ENCODE measurements around the gene CYP4A22. TPM values are rescaled to one million over a fixed set of nuclear protein-coding genes. Genes with fewer than 3 reads are reported as not detected.
"Not testable (repeated sequence)": the region's sequence is repeated elsewhere in the genome, so short reads cannot be mapped to it uniquely, and the experiment has no call there.

CYP4A22 gene
- polyA plus RNA-seq, 3 donors: not detected

DNA sequence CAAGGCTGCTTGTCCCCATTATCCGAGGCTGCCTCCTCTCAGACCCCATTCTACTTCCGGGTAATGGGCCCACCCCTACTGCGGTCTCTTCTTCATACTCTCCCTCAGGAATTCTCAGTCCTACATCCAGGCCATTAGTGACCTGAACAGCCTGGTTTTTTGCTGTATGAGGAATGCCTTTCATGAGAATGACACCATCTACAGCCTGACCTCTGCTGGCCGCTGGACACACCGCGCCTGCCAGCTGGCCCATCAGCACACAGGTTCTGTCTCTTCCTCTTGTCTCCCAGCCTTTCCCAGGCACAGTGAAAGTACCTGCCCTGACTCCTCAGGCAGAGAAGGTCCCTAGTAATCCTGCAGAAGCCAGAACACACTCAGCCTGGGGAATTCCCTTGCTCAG lies 6.4 kb downstream of the CYP4A22 start:
- H3K36me3 Mint-ChIP-seq; H3K4me3 ChIP-seq (replicated peaks in 1 of 3; ENCODE audit: low read depth in 2 of 3, low read length in 3 of 3); H3K27me3 Mint-ChIP-seq (ENCODE audit: low read depth in 3 of 3); H3K79me2 ChIP-seq (ENCODE audit: insufficient read depth, low read length); H3K4me1 ChIP-seq (ENCODE audit: control insufficient read depth in 1 of 2, insufficient read depth in 2 of 2, low read length in 2 of 2); H3K27ac Mint-ChIP-seq; H3K27me3 ChIP-seq (ENCODE audit: control insufficient read depth in 2 of 2, insufficient read depth in 2 of 2, low read length in 2 of 2); H2AFZ ChIP-seq (ENCODE audit: insufficient read depth, low read depth, low read length, poor library complexity, severe bottlenecking); intact Hi-C loops (cut with micrococcal nuclease); H3K4me2 ChIP-seq (replicated peaks; ENCODE audit: extremely low read depth, low read length, poor library complexity, severe bottlenecking); H3K27ac ChIP-seq (ENCODE audit: low read depth in 1 of 2, low read length in 2 of 2); H3K4me3 Mint-ChIP-seq; H3K4me1 Mint-ChIP-seq; H4K20me1 ChIP-seq (ENCODE audit: insufficient read depth, low read length); H3K9me3 ChIP-seq (replicated peaks in 1 of 2; ENCODE audit: control insufficient read depth in 1 of 2, insufficient read depth in 1 of 2, low read length in 2 of 2); H3K9ac ChIP-seq (ENCODE audit: insufficient read depth, low read length, poor library complexity, severe bottlenecking); H3K36me3 ChIP-seq (replicated peaks in 1 of 2; ENCODE audit: control insufficient read depth in 1 of 2, insufficient read depth in 2 of 2, low read length in 2 of 2); H3K9me3 Mint-ChIP-seq; DNase-seq: not testable (repeated sequence)
- TF ChIP-seq, protein P1, sequence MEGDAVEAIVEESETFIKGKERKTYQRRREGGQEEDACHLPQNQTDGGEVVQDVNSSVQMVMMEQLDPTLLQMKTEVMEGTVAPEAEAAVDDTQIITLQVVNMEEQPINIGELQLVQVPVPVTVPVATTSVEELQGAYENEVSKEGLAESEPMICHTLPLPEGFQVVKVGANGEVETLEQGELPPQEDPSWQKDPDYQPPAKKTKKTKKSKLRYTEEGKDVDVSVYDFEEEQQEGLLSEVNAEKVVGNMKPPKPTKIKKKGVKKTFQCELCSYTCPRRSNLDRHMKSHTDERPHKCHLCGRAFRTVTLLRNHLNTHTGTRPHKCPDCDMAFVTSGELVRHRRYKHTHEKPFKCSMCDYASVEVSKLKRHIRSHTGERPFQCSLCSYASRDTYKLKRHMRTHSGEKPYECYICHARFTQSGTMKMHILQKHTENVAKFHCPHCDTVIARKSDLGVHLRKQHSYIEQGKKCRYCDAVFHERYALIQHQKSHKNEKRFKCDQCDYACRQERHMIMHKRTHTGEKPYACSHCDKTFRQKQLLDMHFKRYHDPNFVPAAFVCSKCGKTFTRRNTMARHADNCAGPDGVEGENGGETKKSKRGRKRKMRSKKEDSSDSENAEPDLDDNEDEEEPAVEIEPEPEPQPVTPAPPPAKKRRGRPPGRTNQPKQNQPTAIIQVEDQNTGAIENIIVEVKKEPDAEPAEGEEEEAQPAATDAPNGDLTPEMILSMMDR (IDR thresholded peaks at IDR 0.05): peak; percentile 12
- WGBS (ENCODE audit: insufficient coverage): 80% methylated on average over 2 of the region's 6 CpGs

DNA sequence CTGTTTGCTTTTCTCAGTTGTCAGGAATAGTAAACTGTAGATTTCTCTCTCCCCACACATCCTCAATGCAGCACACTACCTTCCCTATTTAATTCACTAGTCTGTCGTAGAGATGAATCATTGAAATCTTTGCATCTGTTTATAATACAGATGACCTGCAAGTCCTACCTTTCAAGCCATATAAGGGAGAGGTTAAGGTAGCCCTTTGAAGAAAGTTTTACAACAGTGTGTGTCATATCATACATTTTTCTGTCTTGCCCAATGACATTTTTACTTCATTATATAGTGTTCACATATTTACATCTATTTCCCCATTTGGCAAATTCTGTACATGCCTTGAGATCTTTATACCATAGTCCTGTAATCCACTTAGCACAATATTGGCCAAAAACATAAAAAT lies 9.3 kb downstream of the CYP4A22 start:
- H3K4me2 ChIP-seq (replicated peaks; ENCODE audit: extremely low read depth, low read length, poor library complexity, severe bottlenecking); H3K36me3 ChIP-seq (replicated peaks in 1 of 2; ENCODE audit: control insufficient read depth in 1 of 2, insufficient read depth in 2 of 2, low read length in 2 of 2); H4K20me1 ChIP-seq (ENCODE audit: insufficient read depth, low read length); H3K9me3 ChIP-seq (replicated peaks in 1 of 2; ENCODE audit: control insufficient read depth in 1 of 2, insufficient read depth in 1 of 2, low read length in 2 of 2); H3K27ac ChIP-seq (ENCODE audit: low read depth in 1 of 2, low read length in 2 of 2); H3K9ac ChIP-seq (ENCODE audit: insufficient read depth, low read length, poor library complexity, severe bottlenecking); H3K4me3 Mint-ChIP-seq; DNase-seq; H3K27ac Mint-ChIP-seq; H3K4me1 ChIP-seq (ENCODE audit: control insufficient read depth in 1 of 2, insufficient read depth in 2 of 2, low read length in 2 of 2); H3K79me2 ChIP-seq (ENCODE audit: insufficient read depth, low read length); H2AFZ ChIP-seq (ENCODE audit: insufficient read depth, low read depth, low read length, poor library complexity, severe bottlenecking); H3K4me1 Mint-ChIP-seq; H3K4me3 ChIP-seq (replicated peaks in 1 of 3; ENCODE audit: low read depth in 2 of 3, low read length in 3 of 3); H3K9me3 Mint-ChIP-seq; H3K36me3 Mint-ChIP-seq; H3K27me3 ChIP-seq (ENCODE audit: control insufficient read depth in 2 of 2, insufficient read depth in 2 of 2, low read length in 2 of 2): not testable (repeated sequence)
- intact Hi-C loops (cut with micrococcal nuclease): loop anchor here in 1 of 2 donors (5.0 kb wide), 1 partner anchor 219 kb away; no protein-coding TSS in a partner anchor
- H3K27me3 Mint-ChIP-seq (ENCODE audit: low read depth in 3 of 3): peaks cover 1 to 12% (median 2%) of the 10 kb centered on the region in 3 donors
- WGBS (ENCODE audit: insufficient coverage): no CpG with 5 or more reads among the region's 1 CpG

All from CD14-positive monocyte (primary cell).